ENCODE data around the gene VPS41. TPM values are rescaled to one million over a fixed set of nuclear protein-coding genes. Genes with fewer than 3 reads are reported as not detected.

The VPS41 gene
- polyA plus RNA-seq (2012; rRNA removed): 20.4 and 28.7 TPM in 2 replicates
- polyA plus RNA-seq (2012; cell fraction: cytosol; rRNA removed): 24.6 and 34.7 TPM in 2 replicates
- polyA plus RNA-seq (2012; cell fraction: nucleus; rRNA removed): 29.1 and 57.6 TPM in 2 replicates

GRCh38 chr7:38908759-38909335 is at the start of gene VPS41:
Gene VPS41, minus strand, starts transcription at chr7:38909191. Its CDS starts 17 bp downstream, at chr7:38909174.
- peak within 1 kb of the TSS; percentile 79 to 94 for H3K4me3 ChIP-seq (ENCODE audit: low read depth in 2 of 2, low read length in 1 of 2)
- peak within 1 kb of the TSS; percentile 85 for H3K4me2 ChIP-seq
- no peaks in the 10 kb centered on the region for H3K27me3 ChIP-seq (ENCODE audit: insufficient read depth)
- peaks cover 0 to 6% of the 10 kb centered on the region in 2 experiments; a peak in 3 of 4 replicates for H3K4me1 ChIP-seq (ENCODE audit: control insufficient read depth in 1 of 2, insufficient read depth in 2 of 2, low read depth in 1 of 2, low read length in 1 of 2)
- no peaks in the 10 kb centered on the region for H3K9me3 ChIP-seq
- H3K9me2 ChIP-seq: no peaks in the 10 kb centered on the region
- peak within 1 kb of the TSS; percentile 64 for H3K9ac ChIP-seq
- ChIA-PET CTCF (interaction anchor here (0.9 to 1.6 kb wide), 4 partner anchors 9 to 113 kb away, joined by 3 to 4 read pairs (median 4); no protein-coding TSS in a partner anchor), POLR2A (interaction anchor here (0.6 kb wide), 1 partner anchor 12 kb away, joined by 3 read pairs; no protein-coding TSS in a partner anchor)
- H3F3A ChIP-seq (replicated peaks; ENCODE audit: insufficient read depth): no peaks in the 10 kb centered on the region
- no peaks in the 10 kb centered on the region for H3K36me3 ChIP-seq (replicated peaks in 1 of 2; ENCODE audit: control insufficient read depth in 1 of 2, insufficient read depth in 2 of 2, low read length in 1 of 2)
- WGBS (ENCODE audit: low lambda C conversion rate): under 1% methylated on average over 20 of the region's 20 CpGs
- peak; percentile 87 for DNase-seq
- H3K79me2 ChIP-seq (ENCODE audit: insufficient read depth): peaks cover 40% of the 10 kb centered on the region
- H3K27ac ChIP-seq (ENCODE audit: low read depth in 2 of 2, low read length in 1 of 2): peak within 1 kb of the TSS in 1 of 2 experiments; percentile 41; a peak in 1 of 4 replicates
- H2AFZ ChIP-seq (ENCODE audit: low read depth): peak within 1 kb of the TSS; percentile 88
- H4K20me1 ChIP-seq (ENCODE audit: insufficient read depth): no peaks in the 10 kb centered on the region
- TF ChIP-seq REST (IDR thresholded peaks at IDR 0.05; ENCODE audit: low read depth, low read length): peak; percentile 44; the same call in 1 of the 2 replicates
- TF ChIP-seq ZBTB33 (IDR thresholded peaks at IDR 0.05; ENCODE audit: borderline replicate concordance, low read depth): no peak
- no peak for TF ChIP-seq MEF2A (IDR thresholded peaks at IDR 0.05; ENCODE audit: borderline replicate concordance, low read depth)
- TF ChIP-seq GABPA (IDR thresholded peaks at IDR 0.05; ENCODE audit: low read depth): peak; percentile 83
- no peak for TF ChIP-seq NFIC (IDR thresholded peaks at IDR 0.05; ENCODE audit: borderline replicate concordance)
- TF ChIP-seq USF2 (IDR thresholded peaks at IDR 0.05; ENCODE audit: borderline replicate concordance, low read depth, low read length): peak; percentile 81
- TF ChIP-seq ELF1 (IDR thresholded peaks at IDR 0.05): peak; percentile 100
- no peak for TF ChIP-seq CTCF (IDR thresholded peaks at IDR 0.05)
- peak; percentile 92 for TF ChIP-seq YY1 (IDR thresholded peaks at IDR 0.05; ENCODE audit: low read depth)
- TF ChIP-seq USF1 (IDR thresholded peaks at IDR 0.05; ENCODE audit: borderline replicate concordance, low read depth): peak; percentile 98
- no peak for TF ChIP-seq EZH2phosphoT487 (IDR thresholded peaks at IDR 0.05; ENCODE audit: borderline replicate concordance, low read depth)
- no peak for TF ChIP-seq JUND (IDR thresholded peaks at IDR 0.05)
- no peak for TF ChIP-seq TCF12 (IDR thresholded peaks at IDR 0.05)
- peak; percentile 80; the same call in 1 of the 2 replicates for TF ChIP-seq MAX (IDR thresholded peaks at IDR 0.05; ENCODE audit: low read depth)
- no peak for TF ChIP-seq RAD21 (IDR thresholded peaks at IDR 0.05; ENCODE audit: low read length)
- TF ChIP-seq TAF1 (IDR thresholded peaks at IDR 0.05; ENCODE audit: borderline replicate concordance, low read depth, low read length): peak; percentile 86; the same call in 1 of the 2 replicates
- TF ChIP-seq NRF1 (IDR thresholded peaks at IDR 0.05; ENCODE audit: low read depth, low read length): no peak
- TF ChIP-seq RFX5 (IDR thresholded peaks at IDR 0.05; ENCODE audit: low read length): no peak
- TF ChIP-seq POLR2AphosphoS5 (IDR thresholded peaks at IDR 0.05; ENCODE audit: low read depth, low read length): peak; percentile 89
- TF ChIP-seq GATA2 (CRISPR knock-in tag; IDR thresholded peaks at IDR 0.05): no peak
- peak; percentile 81 for TF ChIP-seq CHD2 (IDR thresholded peaks at IDR 0.05; ENCODE audit: low read length, partially characterized antibody)
- no peak for TF ChIP-seq TEAD4 (IDR thresholded peaks at IDR 0.05; ENCODE audit: borderline replicate concordance, insufficient read depth)
- no peak for TF ChIP-seq SMC3 (IDR thresholded peaks at IDR 0.05; ENCODE audit: low read depth, low read length)
